ENCODE data around the gene BMP8B.
"Not testable (repeated sequence)": the region's sequence is repeated elsewhere in the genome, so short reads cannot be mapped to it uniquely, and the experiment has no call there.

BMP8B gene

GRCh38 chr1:39788758-39789570, at the start of gene BMP8B:
Gene BMP8B, minus strand, starts transcription at chr1:39788865. Its CDS starts 380 bp downstream, at chr1:39788485.
- no peak for DNase-seq

- DNase-seq = no peak
These were observed 48.0 kb upstream of the BMP8B start for GRCh38 chr1:39836595-39837110.

GRCh38 chr1:39835935-39836594, 47.4 kb upstream of the BMP8B start:
- DNase-seq = no peak

GRCh38 chr1:39835110-39835509, 46.4 kb upstream of the BMP8B start:
- DNase-seq = no peak

DNA sequence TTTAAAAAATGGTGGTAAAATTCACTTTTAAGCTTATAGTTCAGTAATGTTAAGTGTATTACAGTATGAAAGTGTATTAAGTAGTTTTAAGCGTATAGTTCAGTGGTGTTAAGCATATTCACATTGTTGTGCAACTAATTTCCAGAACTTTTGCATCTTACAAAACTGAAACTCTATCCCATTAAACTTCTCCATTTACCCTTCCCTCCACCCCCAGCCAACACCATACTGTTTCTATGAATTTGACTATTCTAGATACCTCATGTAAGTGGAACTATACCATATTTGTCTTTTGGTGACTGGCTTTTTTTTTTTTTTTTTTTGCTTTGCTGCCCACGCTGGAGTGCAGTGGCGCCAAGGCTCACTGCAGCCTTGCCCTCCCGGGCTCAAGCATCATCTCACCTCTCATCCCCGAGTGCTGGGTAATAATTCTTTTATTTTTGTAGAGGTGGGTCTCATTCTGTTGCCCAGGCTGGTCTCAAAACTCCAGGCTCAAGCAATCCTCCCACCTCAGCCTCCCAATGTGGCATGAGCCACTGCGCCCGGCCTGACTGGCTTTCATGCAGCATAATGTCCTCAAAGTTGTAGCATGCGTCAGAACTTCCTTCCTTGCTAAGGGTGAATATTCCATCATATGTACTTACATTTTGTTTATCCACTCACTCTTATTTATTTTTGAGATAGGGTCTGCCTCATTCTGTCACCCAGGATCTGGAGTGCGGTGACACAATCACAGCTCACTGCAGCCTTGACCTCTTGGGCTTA, 45.1 kb upstream of the BMP8B start:
- no peak for DNase-seq

GRCh38 chr1:39833121-39833520, 44.5 kb upstream of the BMP8B start:
- no peak for DNase-seq

DNA sequence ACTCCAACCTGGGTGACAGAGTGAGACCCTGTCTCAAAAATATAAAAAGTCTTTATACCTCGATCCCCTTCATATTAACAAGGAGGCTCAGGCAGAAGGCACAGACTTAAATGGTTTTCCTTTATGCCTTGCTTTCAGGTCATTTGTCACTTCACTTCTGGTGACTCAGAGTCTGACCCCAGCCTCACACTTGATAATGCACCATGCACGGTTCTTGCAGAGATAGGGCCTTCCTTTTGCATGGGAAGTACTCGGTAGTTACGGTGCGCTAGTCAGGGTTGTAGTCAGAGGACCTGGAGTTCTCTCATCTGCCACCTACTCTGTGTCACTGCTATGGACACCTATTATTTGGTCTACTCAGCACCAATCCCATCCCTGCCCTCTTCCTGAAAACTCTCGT, 43.6 kb upstream of the BMP8B start:
- no peak for DNase-seq

GRCh38 chr1:39829791-39830533, 41.3 kb upstream of the BMP8B start:
- DNase-seq = no peak

GRCh38 chr1:39828734-39829133, 40.1 kb upstream of the BMP8B start:
- no peak for DNase-seq

DNA sequence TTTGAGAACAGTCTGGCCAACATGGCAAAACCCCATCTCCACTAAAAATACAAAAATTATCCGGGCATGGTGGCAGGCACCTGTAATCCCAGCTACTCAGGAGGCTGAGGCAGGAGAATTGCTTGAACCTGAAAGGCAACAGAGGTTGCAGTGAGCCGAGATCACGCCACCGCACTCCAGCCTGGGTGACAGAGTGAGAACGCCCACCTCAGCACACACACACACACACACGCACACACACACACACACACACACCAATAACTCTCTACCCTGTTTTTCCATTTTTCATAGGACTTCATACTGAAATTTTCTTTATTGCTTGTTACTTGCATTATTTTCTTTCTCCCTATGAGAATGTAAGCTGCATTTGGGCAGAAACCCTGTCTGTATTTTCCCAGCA, 39.6 kb upstream of the BMP8B start:
- DNase-seq = not testable (repeated sequence)

GRCh38 chr1:39827201-39827600, 38.5 kb upstream of the BMP8B start:
- no peak for DNase-seq

GRCh38 chr1:39826583-39826982, 37.9 kb upstream of the BMP8B start:
- DNase-seq = no peak

DNA sequence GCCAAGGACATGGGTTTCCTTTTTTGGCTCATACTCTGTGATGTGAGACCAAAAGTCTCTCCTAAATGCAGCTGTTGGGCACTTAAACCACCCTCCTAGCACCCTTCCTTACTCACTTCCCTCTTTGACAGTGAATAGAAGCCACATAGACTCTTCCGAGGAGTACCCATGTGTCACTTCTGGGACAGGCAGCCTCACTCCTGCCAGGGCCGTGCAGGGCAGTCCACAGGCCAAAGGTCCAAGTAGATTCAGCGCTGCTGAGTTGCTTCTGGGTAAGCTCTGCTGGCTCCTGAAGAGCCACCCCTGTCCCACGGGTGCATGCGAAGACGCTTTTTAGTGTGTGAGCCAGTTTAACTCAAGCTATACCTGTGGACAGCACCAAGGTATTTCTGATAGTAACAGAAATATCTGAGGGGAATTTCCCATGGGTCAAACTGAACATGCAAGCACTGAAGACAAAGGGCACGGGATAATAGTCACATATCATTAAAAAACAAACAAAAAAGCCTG, 36.8 kb upstream of the BMP8B start:
- no peak for DNase-seq

- not testable (repeated sequence) for DNase-seq
These were observed 34.8 kb upstream of the BMP8B start for GRCh38 chr1:39823450-39823849.

GRCh38 chr1:39822146-39822545, 33.5 kb upstream of the BMP8B start:
- no peak for DNase-seq

GRCh38 chr1:39819091-39819812, 30.6 kb upstream of the BMP8B start:
- no peak for DNase-seq

- DNase-seq = no peak
These were observed 29.8 kb upstream of the BMP8B start for GRCh38 chr1:39818482-39818881.

DNA sequence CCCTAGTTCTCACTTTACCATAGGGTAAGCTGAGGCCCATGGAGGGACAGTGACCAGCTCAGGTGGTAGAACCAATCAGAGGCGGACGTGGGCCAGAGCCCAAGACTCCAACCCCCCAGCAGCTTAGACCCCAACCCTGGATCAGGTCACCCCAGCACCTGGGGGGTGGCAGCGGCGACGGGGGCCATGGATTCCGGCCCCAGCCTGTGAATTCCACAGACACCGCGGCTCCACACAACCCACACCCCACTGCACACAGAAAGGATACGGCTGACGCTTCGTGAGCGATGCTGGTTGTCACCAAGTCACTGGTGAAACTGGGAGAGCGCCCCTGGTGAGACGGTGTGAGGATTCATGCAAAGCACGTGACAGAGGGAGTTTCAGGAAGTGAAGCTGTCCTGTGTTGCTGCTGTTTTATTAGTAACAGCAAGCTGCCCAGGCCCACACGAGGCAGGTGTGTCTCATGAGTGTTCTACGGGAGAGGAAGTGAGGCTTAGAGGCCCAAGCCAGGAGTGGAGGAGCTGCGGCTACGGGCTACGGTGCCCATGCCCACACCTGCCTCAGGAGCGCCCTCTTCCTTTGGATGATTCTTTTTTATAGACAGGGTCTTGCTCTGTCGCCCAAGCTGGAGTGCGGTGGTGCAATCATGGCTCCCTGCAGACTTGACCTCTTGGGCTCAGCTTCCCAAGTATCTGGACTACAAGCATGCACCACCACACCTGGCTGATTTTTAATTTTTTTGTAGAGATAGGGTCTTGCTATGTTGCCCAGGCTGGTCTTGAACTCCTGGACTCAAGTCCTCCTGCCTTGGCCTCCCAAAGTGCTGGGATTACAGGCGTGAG, 28.6 kb upstream of the BMP8B start:
- not testable (repeated sequence) for DNase-seq

DNA sequence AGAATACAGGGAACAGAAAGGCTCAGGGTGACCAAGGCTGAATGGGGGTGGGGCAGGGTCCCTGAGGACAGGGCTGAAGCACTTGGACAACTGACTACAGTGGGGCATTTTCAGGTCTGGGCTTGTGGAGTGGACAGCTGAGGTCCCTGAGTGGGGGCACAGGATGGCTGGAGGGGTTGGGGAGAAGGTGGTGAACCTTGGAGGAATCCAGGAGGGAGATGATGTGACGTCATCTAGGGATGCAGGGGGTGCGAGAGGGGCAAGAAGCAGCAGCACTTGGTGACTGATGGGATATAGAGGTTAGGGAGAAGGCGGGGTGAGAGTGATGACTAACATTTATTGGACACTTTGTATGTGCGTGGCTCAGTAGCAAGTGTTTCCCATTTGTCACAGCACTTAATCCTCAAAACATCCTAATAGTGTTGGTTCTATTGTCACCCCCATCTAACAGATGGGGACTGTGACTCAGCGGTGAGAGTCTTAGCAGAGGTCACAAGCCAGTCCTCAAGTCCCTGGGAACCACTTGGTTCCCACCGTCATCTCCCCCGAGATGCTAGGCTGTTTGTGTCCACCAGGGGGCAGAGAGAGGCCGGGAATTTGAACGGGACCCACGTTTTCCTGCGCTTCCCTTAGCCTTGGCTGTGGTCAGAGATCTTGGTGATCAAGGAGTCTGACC, 27.9 kb upstream of the BMP8B start:
- DNase-seq = no peak

DNA sequence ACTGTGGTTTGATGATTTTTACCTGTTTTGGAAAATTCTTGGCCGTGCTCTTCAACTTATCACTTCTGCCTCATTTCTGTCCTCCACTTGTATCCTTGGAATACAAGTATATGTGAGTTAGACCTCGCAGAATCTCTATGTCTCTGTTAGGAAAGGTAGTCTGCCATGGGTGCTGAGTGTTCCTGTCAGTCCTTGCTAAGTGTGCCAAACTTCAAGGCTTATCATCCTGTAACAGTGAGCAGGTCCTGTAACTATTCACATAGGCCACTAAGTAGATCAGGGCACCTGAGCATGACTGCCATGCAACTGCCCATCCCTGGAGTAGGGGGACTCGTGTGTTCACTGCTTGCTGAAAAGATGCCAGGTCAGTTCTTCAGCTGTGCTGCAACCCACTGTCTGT, 24.2 kb upstream of the BMP8B start:
- no peak for DNase-seq
